Mesendoderm (in vitro differentiated cells): ENCODE results near the gene EXO5. TPM values are rescaled to one million over a fixed set of nuclear protein-coding genes. Genes with fewer than 3 reads are reported as not detected.
A peak's percentile ranks its signal among the peaks of the same experiment; 100 is the strongest.

ENCODE experiments used
- DNase-seq: peaks from one replicate; pipeline ENCODE4 v3.0.0; 2013
- H2AK5ac ChIP-seq: 2 replicates; pipeline ENCODE4 v1.6.1; 2013; ENCODE audit warnings: low read length, inconsistent platforms
- H2BK120ac ChIP-seq: 2 replicates; pipeline ENCODE4 v1.6.1; 2013; ENCODE audit warnings: low read depth, mild to moderate bottlenecking, low read length, moderate library complexity, mixed read lengths
- H2BK15ac ChIP-seq: replicated peaks from 2 replicates; pipeline ENCODE4 v1.6.1; 2013; ENCODE audit warnings: low read depth, mild to moderate bottlenecking, moderate library complexity
- H2BK5ac ChIP-seq: 2 replicates; pipeline ENCODE4 v1.6.1; 2013; ENCODE audit warnings: low read length, inconsistent platforms
- H3K18ac ChIP-seq: 2 replicates; pipeline ENCODE4 v1.6.1; 2013; ENCODE audit warnings: mild to moderate bottlenecking, low read length, mixed read lengths
- H3K23ac ChIP-seq: one replicate; pipeline ENCODE4 v1.6.1; 2013; ENCODE audit warnings: low read length
- H3K27ac ChIP-seq: 2 replicates; pipeline ENCODE4 v1.5.1; 2013; ENCODE audit warnings: low read depth, mild to moderate bottlenecking, inconsistent platforms, low read length, moderate library complexity
- H3K27me3 ChIP-seq: 2 replicates; pipeline ENCODE4 v1.6.1; 2013; ENCODE audit warnings: low read length, control low read depth, mild to moderate bottlenecking, inconsistent platforms; ENCODE audit not compliant: insufficient read depth, poor library complexity
- H3K36me3 ChIP-seq: 2 replicates; pipeline ENCODE4 v1.6.1; 2013; ENCODE audit warnings: low read length, inconsistent platforms; ENCODE audit not compliant: control insufficient read depth, insufficient read depth
- H3K4ac ChIP-seq: one replicate; pipeline ENCODE4 v1.6.1; 2013; ENCODE audit warnings: low read depth, mild to moderate bottlenecking, low read length, moderate library complexity
- H3K4me1 ChIP-seq: 2 replicates; pipeline ENCODE4 v1.6.1; 2013; ENCODE audit warnings: low read depth, low read length, inconsistent platforms; ENCODE audit not compliant: control insufficient read depth
- H3K4me2 ChIP-seq: 2 replicates; pipeline ENCODE4 v1.6.1; 2013; ENCODE audit warnings: low read length
- H3K4me3 ChIP-seq: 2 replicates; pipeline ENCODE4 v1.5.1; 2013; ENCODE audit warnings: mild to moderate bottlenecking, low read length
- H3K56ac ChIP-seq: one replicate; pipeline ENCODE4 v1.6.1; 2013; ENCODE audit warnings: low read length
- H3K79me1 ChIP-seq: 2 replicates; pipeline ENCODE4 v1.6.1; 2013; ENCODE audit warnings: low read length, inconsistent platforms
- H3K79me2 ChIP-seq: 2 replicates; pipeline ENCODE4 v1.6.1; 2013; ENCODE audit warnings: mild to moderate bottlenecking, low read length; ENCODE audit not compliant: control insufficient read depth, insufficient read depth
- H3K9ac ChIP-seq: 2 replicates; pipeline ENCODE4 v1.6.1; 2013; ENCODE audit warnings: low read length, inconsistent platforms
- H4K5ac ChIP-seq: one replicate; pipeline ENCODE4 v1.6.1; 2013; ENCODE audit warnings: low read length
- H4K8ac ChIP-seq: one replicate; pipeline ENCODE4 v1.6.1; 2013; ENCODE audit warnings: low read depth, mild to moderate bottlenecking, control low read depth, low read length, moderate library complexity
- WGBS: extraction: QIAGEN DNeasy Blood & Tissue Kit; methylation state at CpG from one replicate; pipeline ENCODE4 v1.1.7; 2013; ENCODE audit warnings: low lambda C conversion rate, missing lambda C conversion rate; ENCODE audit not compliant: insufficient coverage; ENCODE audit errors: extremely low coverage; 5-methylcytosine and 5-hydroxymethylcytosine counted together
- polyA plus RNA-seq, 2 experiments: library from polyadenylated mRNA; stranded (reverse); fragments of 200-250 nt; gene quantifications; one replicate each; pipeline ENCODE4 v1.2.3, GENCODE V29; 2013

Gene EXO5
- 6.5 TPM for polyA plus RNA-seq (2013, experiment 1 of 2)
- polyA plus RNA-seq (2013, experiment 2 of 2): 6.2 TPM

GRCh38 chr1:40508375-40509341 lies at the start of gene EXO5:
Gene EXO5, plus strand, starts transcription at chr1:40508767. Its CDS starts 5,778 bp downstream, at chr1:40514545.
- no peaks in the 10 kb centered on the region for H3K79me2 ChIP-seq
- no peaks in the 10 kb centered on the region for H3K79me1 ChIP-seq
- H3K23ac ChIP-seq: peak within 1 kb of the TSS; percentile 97
- H3K4ac ChIP-seq: peak within 1 kb of the TSS; percentile 63
- H3K4me2 ChIP-seq: peak within 1 kb of the TSS; percentile 30
- H3K27ac ChIP-seq: no peak within 1 kb of the TSS
- no peak within 1 kb of the TSS for H3K18ac ChIP-seq
- no peaks in the 10 kb centered on the region for H3K27me3 ChIP-seq
- H2BK120ac ChIP-seq: no peak within 1 kb of the TSS
- H3K56ac ChIP-seq: peak within 1 kb of the TSS; percentile 94
- H2BK5ac ChIP-seq: no peak within 1 kb of the TSS
- no peaks in the 10 kb centered on the region for H3K4me1 ChIP-seq
- WGBS: no CpG with 5 or more reads among the region's 76 CpGs
- H4K8ac ChIP-seq: no peak within 1 kb of the TSS
- H3K36me3 ChIP-seq: no peaks in the 10 kb centered on the region
- peak; percentile 71 for DNase-seq
- peak within 1 kb of the TSS; percentile 84 for H3K4me3 ChIP-seq
- no peak within 1 kb of the TSS for H2BK15ac ChIP-seq
- H4K5ac ChIP-seq: no peak within 1 kb of the TSS
- peak within 1 kb of the TSS; percentile 92 for H3K9ac ChIP-seq
- no peak within 1 kb of the TSS for H2AK5ac ChIP-seq

GRCh38 chr1:40462956-40463590 lies 45.5 kb upstream of the EXO5 start:
- H4K5ac ChIP-seq: no peak overlapping the region
- H3K79me2 ChIP-seq: no peaks in the 10 kb centered on the region
- no peak overlapping the region for H3K18ac ChIP-seq
- H3K4ac ChIP-seq: no peak overlapping the region
- no peaks in the 10 kb centered on the region for H3K27me3 ChIP-seq
- H3K23ac ChIP-seq: no peak overlapping the region
- no peaks in the 10 kb centered on the region for H3K4me1 ChIP-seq
- no peak overlapping the region for H3K9ac ChIP-seq
- H3K27ac ChIP-seq: no peak overlapping the region
- peak; percentile 36 for DNase-seq
- H4K8ac ChIP-seq: no peak overlapping the region
- no CpG with 5 or more reads among the region's 3 CpGs for WGBS
- H3K4me3 ChIP-seq: no peak overlapping the region
- H3K79me1 ChIP-seq: no peaks in the 10 kb centered on the region
- no peak overlapping the region for H3K56ac ChIP-seq
- H2BK15ac ChIP-seq: no peak overlapping the region
- no peak overlapping the region for H2AK5ac ChIP-seq
- H3K36me3 ChIP-seq: peaks cover 1% of the 10 kb centered on the region
- H2BK5ac ChIP-seq: no peak overlapping the region
- no peak overlapping the region for H3K4me2 ChIP-seq
- H2BK120ac ChIP-seq: no peak overlapping the region

- H3K4me1 ChIP-seq: no peaks in the 10 kb centered on the region
- no peak overlapping the region for H3K23ac ChIP-seq
- H3K36me3 ChIP-seq: no peaks in the 10 kb centered on the region
- no peaks in the 10 kb centered on the region for H3K79me1 ChIP-seq
- WGBS: no CpG with 5 or more reads among the region's 2 CpGs
- H3K56ac ChIP-seq: no peak overlapping the region
- no peak overlapping the region for H3K18ac ChIP-seq
- H3K4ac ChIP-seq: no peak overlapping the region
- no peak overlapping the region for H2AK5ac ChIP-seq
- H3K9ac ChIP-seq: no peak overlapping the region
- H2BK5ac ChIP-seq: no peak overlapping the region
- H3K4me2 ChIP-seq: no peak overlapping the region
- H3K27me3 ChIP-seq: no peaks in the 10 kb centered on the region
- H2BK120ac ChIP-seq: no peak overlapping the region
- H4K5ac ChIP-seq: no peak overlapping the region
- H2BK15ac ChIP-seq: no peak overlapping the region
- no peak overlapping the region for H3K4me3 ChIP-seq
- no peak overlapping the region for H3K27ac ChIP-seq
- H4K8ac ChIP-seq: no peak overlapping the region
- no peak for DNase-seq
- no peaks in the 10 kb centered on the region for H3K79me2 ChIP-seq
These were observed 39.2 kb upstream of the EXO5 start for GRCh38 chr1:40469327-40469726.

GRCh38 chr1:40475268-40475667 lies 33.3 kb upstream of the EXO5 start:
- no CpG with 5 or more reads among the region's 2 CpGs for WGBS
- H3K79me1 ChIP-seq: no peaks in the 10 kb centered on the region
- H2BK15ac ChIP-seq: no peak overlapping the region
- peaks cover 2% of the 10 kb centered on the region for H3K4me1 ChIP-seq
- no peak overlapping the region for H3K4me2 ChIP-seq
- no peak overlapping the region for H4K8ac ChIP-seq
- H3K79me2 ChIP-seq: no peaks in the 10 kb centered on the region
- DNase-seq: no peak
- H3K23ac ChIP-seq: no peak overlapping the region
- H3K27ac ChIP-seq: no peak overlapping the region
- no peak overlapping the region for H2BK120ac ChIP-seq
- no peak overlapping the region for H3K4ac ChIP-seq
- H2BK5ac ChIP-seq: no peak overlapping the region
- no peaks in the 10 kb centered on the region for H3K27me3 ChIP-seq
- H3K9ac ChIP-seq: no peak overlapping the region
- H3K18ac ChIP-seq: no peak overlapping the region
- H3K56ac ChIP-seq: no peak overlapping the region
- H2AK5ac ChIP-seq: no peak overlapping the region
- H4K5ac ChIP-seq: no peak overlapping the region
- H3K4me3 ChIP-seq: no peak overlapping the region
- no peaks in the 10 kb centered on the region for H3K36me3 ChIP-seq

GRCh38 chr1:40476924-40477677 lies 31.5 kb upstream of the EXO5 start, which contains the start of gene ZFP69:
Gene ZFP69, plus strand, starts transcription at chr1:40477290. Its CDS starts 2,072 bp downstream, at chr1:40479362.
- peak within 1 kb of the TSS; percentile 45 for H3K4ac ChIP-seq
- no peak within 1 kb of the TSS for H2BK5ac ChIP-seq
- no peak within 1 kb of the TSS for H3K27ac ChIP-seq
- no peak within 1 kb of the TSS for H2BK120ac ChIP-seq
- H2AK5ac ChIP-seq: no peak within 1 kb of the TSS
- H4K5ac ChIP-seq: peak within 1 kb of the TSS; percentile 10
- no CpG with 5 or more reads among the region's 65 CpGs for WGBS
- H3K36me3 ChIP-seq: no peaks in the 10 kb centered on the region
- peak within 1 kb of the TSS; percentile 75 for H3K4me3 ChIP-seq
- peaks cover 2% of the 10 kb centered on the region for H3K4me1 ChIP-seq
- H3K23ac ChIP-seq: peak within 1 kb of the TSS; percentile 29
- H3K9ac ChIP-seq: peak within 1 kb of the TSS; percentile 84
- H3K27me3 ChIP-seq: no peaks in the 10 kb centered on the region
- H3K56ac ChIP-seq: peak within 1 kb of the TSS; percentile 92
- H3K79me1 ChIP-seq: no peaks in the 10 kb centered on the region
- H3K4me2 ChIP-seq: peak within 1 kb of the TSS; percentile 89
- H3K79me2 ChIP-seq: no peaks in the 10 kb centered on the region
- DNase-seq: peak; percentile 73
- H3K18ac ChIP-seq: peak within 1 kb of the TSS; percentile 95
- H2BK15ac ChIP-seq: no peak within 1 kb of the TSS
- H4K8ac ChIP-seq: peak within 1 kb of the TSS; percentile 96
